ENCODE results near the gene SNAP47.

The SNAP47 gene

DNA sequence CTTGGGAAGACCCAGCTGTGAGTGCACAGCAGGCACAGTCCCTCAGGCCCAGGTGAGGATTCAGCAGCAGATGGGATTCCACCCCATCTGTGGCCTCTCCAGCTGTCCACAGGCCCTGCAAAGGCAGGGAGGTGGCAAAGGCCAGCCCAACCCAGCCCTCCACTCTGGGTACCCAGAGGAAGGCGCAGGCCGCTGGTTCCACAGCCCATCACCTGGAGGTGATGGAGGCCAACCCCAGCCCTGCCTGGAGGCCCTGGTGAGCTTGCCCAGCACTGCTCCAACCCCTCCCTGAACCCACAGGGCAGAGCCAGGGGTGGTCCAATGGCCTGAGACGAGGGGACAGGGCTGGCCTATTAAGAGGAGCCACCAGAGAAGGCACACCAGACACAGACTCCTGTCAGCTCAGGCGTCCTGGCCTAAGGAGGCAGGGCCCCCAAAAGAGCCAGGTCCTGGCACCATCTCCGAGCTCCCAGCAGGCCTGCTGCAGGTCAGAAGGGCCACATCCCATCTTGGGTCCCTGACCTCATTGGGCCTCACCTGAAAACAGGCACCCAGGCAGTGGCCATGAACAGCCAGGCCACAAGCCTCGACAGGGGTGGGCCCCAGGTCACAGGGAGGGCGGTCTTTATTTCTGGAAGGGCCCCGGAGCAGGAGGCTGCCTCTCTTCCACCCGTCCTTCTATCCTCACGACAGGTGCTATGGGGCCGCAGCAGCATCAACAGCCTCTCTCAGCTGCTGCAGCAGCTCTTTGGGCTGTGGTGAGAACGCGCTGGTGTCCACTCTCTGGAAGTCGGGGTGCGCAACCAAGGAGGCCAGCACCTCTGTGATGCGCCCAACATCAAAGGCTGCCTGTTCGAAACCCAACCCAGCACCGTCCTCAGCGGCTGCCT lies 3.3 kb upstream of the SNAP47 start:
- DNase-seq (ENCODE audit: low read depth) = no peak

- no peak for DNase-seq (ENCODE audit: low read depth)
These were observed 2.5 kb upstream of the SNAP47 start for GRCh38 chr1:227732586-227733308.

- DNase-seq (ENCODE audit: low read depth) = no peak
These were observed 1.9 kb upstream of the SNAP47 start for GRCh38 chr1:227733309-227733705.

GRCh38 chr1:227733751-227734545 lies 1.3 kb upstream of the SNAP47 start:
- no peak for DNase-seq (ENCODE audit: low read depth)

DNA sequence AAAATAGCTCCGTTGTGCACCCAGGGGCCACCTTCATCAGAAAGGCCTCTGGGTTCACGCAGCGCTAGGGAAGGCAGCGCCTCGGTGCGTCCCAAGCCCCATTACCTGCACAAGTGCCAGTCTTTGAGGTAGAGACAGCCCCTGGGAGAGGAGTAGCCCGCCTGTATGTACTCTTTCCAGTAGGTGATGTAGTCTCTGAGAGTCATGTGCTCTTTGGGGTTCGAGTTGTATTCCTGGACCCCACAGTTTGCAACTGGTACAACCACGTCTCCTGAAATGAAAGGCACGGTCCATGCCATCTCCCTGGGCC lies 734 bp upstream of the SNAP47 start:
- DNase-seq (ENCODE audit: low read depth) = no peak

DNA sequence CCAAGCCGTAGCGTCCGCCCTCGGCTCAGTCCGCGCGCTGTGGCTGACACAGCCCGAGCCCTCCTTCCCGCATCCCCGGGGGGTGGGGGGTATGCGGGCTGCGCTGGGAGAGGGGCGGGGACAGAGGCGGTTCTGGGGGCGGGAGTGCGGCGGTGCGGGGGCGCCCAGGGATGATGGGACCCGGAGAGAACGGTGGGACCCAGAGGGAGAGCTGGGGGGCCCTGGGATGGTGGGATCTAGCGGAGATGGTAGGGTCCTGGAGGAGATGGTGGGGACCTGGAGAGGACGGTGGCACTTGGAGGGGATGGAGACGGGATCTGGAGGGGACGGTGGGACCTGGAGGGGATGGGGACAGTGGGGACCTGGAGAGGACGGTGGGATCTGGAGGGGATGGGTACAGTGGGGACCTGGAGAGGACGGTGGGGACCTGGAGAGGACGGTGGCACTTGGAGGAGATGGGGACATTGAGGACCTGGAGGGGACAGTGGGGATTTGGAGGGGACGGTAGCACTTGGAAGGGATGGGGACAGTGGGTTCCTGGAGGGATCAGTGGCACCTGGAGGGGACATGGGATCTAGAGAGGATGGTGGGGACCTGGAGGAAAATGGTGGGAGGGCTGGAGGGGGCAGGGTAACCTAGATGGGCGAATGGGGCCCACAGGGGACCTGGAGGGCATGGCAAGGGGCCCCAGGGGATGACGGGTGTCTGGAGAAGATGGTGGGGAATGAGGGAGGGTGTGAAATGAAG lies 477 bp downstream of the SNAP47 start:
- no peak for DNase-seq (ENCODE audit: low read depth)

DNA sequence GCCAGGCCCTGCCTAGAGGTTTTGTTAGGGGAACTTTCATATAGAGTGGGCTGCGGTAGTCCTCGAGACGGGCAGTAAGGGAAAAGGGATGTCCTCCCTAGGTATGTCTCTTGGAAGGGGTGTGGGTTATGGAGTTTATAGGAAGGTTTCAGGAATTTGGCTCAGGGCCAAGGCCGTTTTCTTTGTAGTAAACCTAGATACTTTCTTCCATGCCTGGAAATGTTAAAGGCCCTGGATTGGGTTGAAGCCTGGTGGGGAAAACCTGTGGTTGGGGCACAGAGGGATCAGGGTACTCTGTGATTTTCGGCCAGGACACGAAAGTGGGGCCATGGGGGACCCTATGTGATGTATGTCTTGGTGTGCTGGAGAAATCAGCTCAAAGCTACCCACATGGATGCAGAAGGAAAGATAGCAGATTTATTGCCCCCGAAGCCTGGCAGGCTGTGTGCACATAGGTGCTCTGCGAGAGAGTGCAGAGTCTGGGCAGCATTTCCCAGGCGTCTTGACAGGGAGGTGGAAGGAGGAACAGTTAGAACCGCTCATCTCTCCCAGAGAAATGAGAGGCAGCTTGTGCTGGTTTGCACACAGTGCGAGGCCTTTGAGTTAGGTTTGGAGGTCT lies 1.7 kb downstream of the SNAP47 start:
- no peak for DNase-seq (ENCODE audit: low read depth)

GRCh38 chr1:227738820-227739219 lies 3.6 kb downstream of the SNAP47 start:
- DNase-seq (ENCODE audit: low read depth) = no peak

GRCh38 chr1:227739636-227740035 lies 4.4 kb downstream of the SNAP47 start:
- DNase-seq (ENCODE audit: low read depth) = no peak

DNA sequence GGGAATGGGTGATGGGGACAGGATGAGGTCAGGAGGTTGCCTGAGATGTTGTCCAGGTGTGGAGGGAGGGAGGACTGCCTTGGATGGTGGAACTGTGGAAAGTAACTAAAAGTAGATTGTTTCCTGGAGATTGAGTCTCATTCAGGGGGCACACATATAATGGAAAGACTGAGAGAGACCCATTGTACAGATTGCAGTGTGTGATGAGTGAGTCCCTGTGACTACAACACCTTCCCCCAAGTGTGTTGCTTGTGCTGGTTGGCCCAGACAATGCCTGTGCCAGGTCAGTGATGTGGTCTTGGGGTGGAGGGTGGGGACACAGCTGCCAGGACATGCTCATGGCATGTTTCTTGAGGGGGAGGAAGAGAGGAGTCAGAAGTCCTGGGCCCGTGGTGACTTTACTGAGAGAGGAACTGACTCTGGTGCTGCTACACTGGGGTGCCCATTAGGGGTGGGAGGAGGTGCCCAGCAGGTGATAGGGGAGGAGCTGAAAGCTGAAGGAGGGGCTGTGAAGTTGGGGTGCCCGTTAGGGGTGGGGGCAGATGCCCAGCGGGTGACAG lies 5.2 kb downstream of the SNAP47 start:
- no peak for DNase-seq (ENCODE audit: low read depth)

- no peak for DNase-seq (ENCODE audit: low read depth)
These were observed 6.1 kb downstream of the SNAP47 start for GRCh38 chr1:227741166-227741870.

GRCh38 chr1:227742738-227743715 lies 7.8 kb downstream of the SNAP47 start:
- no peak for DNase-seq (ENCODE audit: low read depth)

GRCh38 chr1:227744668-227745067 lies 9.4 kb downstream of the SNAP47 start:
- no peak for DNase-seq (ENCODE audit: low read depth)

GRCh38 chr1:227745568-227746265 lies 10.5 kb downstream of the SNAP47 start:
- DNase-seq (ENCODE audit: low read depth) = no peak

- DNase-seq (ENCODE audit: low read depth) = no peak
These were observed 11.4 kb downstream of the SNAP47 start for GRCh38 chr1:227746676-227747075.

DNA sequence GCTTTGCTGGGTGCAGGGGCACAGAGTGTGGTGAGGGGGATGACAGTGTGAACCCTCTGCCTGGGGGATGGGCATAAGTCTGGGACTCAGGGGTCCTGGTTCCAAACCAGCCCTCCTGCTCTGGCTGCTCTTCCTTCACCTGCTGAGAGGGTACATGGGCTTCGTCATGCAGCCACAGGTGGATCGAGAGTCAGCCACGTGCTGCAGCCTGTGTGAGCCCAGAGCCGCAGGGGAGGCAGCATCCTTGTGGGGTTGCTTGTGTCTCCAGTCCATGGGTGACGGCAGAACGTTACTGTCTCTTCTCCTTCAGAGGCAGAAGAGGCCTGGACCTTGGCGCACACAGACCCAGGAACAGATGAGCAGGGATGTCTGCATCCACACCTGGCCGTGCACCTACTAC lies 12.1 kb downstream of the SNAP47 start:
- DNase-seq (ENCODE audit: low read depth) = no peak

GRCh38 chr1:227747948-227748495 lies 12.8 kb downstream of the SNAP47 start:
- no peak for DNase-seq (ENCODE audit: low read depth)

GRCh38 chr1:227748496-227749182 lies 13.4 kb downstream of the SNAP47 start:
- DNase-seq (ENCODE audit: low read depth) = no peak
